Neuronal stem cell (in vitro differentiated cells): ENCODE data around the gene CASZ1. TPM values are rescaled to one million over a fixed set of nuclear protein-coding genes. Genes with fewer than 3 reads are reported as not detected.

ENCODE experiments used
- DNase-seq: peaks from one replicate; pipeline ENCODE4 v3.0.0-alpha.2; 2013; ENCODE audit warnings: low spot score
- H2AFZ ChIP-seq: one replicate; pipeline ENCODE4 v1.6.1; 2013; ENCODE audit warnings: mild to moderate bottlenecking, low read length, inconsistent platforms
- H2AK5ac ChIP-seq: 2 replicates; pipeline ENCODE4 v1.6.1; 2013; ENCODE audit warnings: low read depth, mild to moderate bottlenecking, inconsistent platforms, low read length, moderate library complexity, mixed read lengths
- H2BK120ac ChIP-seq: 2 replicates; pipeline ENCODE4 v1.6.1; 2013; ENCODE audit warnings: low read depth, mild to moderate bottlenecking, inconsistent platforms, low read length, moderate library complexity, mixed read lengths
- H2BK12ac ChIP-seq: one replicate; pipeline ENCODE4 v1.6.1; 2013; ENCODE audit warnings: low read length, inconsistent platforms
- H2BK15ac ChIP-seq: 2 replicates; pipeline ENCODE4 v1.6.1; 2013; ENCODE audit warnings: mild to moderate bottlenecking, low read length, inconsistent platforms, mixed read lengths
- H2BK5ac ChIP-seq: one replicate; pipeline ENCODE4 v1.6.1; 2013; ENCODE audit warnings: inconsistent platforms, mild to moderate bottlenecking, low read length, moderate library complexity
- H3K14ac ChIP-seq: one replicate; pipeline ENCODE4 v1.6.1; 2013; ENCODE audit warnings: low read length, inconsistent platforms
- H3K18ac ChIP-seq: 2 replicates; pipeline ENCODE4 v1.6.1; 2013; ENCODE audit warnings: low read length, inconsistent platforms
- H3K23ac ChIP-seq: 2 replicates; pipeline ENCODE4 v1.6.1; 2013; ENCODE audit warnings: low read depth, mild to moderate bottlenecking, mixed read lengths, low read length, inconsistent platforms; ENCODE audit not compliant: poor library complexity
- H3K27ac ChIP-seq: replicated peaks from 3 replicates; pipeline ENCODE4 v1.5.1; 2013; ENCODE audit warnings: low read length, inconsistent platforms
- H3K27me3 ChIP-seq, 3 experiments: 2 replicates each; pipeline ENCODE4 v1.6.1; 2013; ENCODE audit warnings: low read length in 3 of 3, mild to moderate bottlenecking in 2 of 3, inconsistent platforms in 1 of 3, low read depth in 1 of 3, mixed read lengths in 1 of 3, moderate library complexity in 1 of 3; ENCODE audit not compliant: control insufficient read depth in 3 of 3, insufficient read depth in 3 of 3
- H3K36me3 ChIP-seq, 2 donors: replicated peaks in 1 of 2; 2 replicates each; pipeline ENCODE4 v1.6.1; 2013; ENCODE audit warnings: low read length in 2 of 2; ENCODE audit not compliant: control insufficient read depth in 2 of 2, insufficient read depth in 2 of 2
- H3K4ac ChIP-seq: 2 replicates; pipeline ENCODE4 v1.6.1; 2013; ENCODE audit warnings: inconsistent platforms, mild to moderate bottlenecking, low read length, moderate library complexity
- H3K4me1 ChIP-seq, 2 donors: 1 replicate in 1 of 2; 2 replicates in 1 of 2; pipeline ENCODE4 v1.6.1; 2013; ENCODE audit warnings: low read length in 2 of 2, low read depth in 1 of 2; ENCODE audit not compliant: control insufficient read depth in 2 of 2, insufficient read depth in 1 of 2
- H3K4me2 ChIP-seq: one replicate; pipeline ENCODE4 v1.6.1; 2013; ENCODE audit warnings: mild to moderate bottlenecking, low read length, inconsistent platforms; ENCODE audit not compliant: insufficient read depth, poor library complexity, severe bottlenecking
- H3K4me3 ChIP-seq, 2 donors: 2 replicates each; pipeline ENCODE4 v1.5.1; 2013; ENCODE audit warnings: low read length in 2 of 2, mild to moderate bottlenecking in 2 of 2, inconsistent platforms in 1 of 2, moderate library complexity in 1 of 2
- H3K79me1 ChIP-seq: one replicate; pipeline ENCODE4 v1.6.1; 2013; ENCODE audit warnings: low read depth, mild to moderate bottlenecking, inconsistent platforms, low read length, moderate library complexity
- H3K9ac ChIP-seq: one replicate; pipeline ENCODE4 v1.6.1; 2013; ENCODE audit warnings: mild to moderate bottlenecking, low read depth, low read length, inconsistent platforms; ENCODE audit not compliant: poor library complexity
- H3K9me3 ChIP-seq, 2 donors: replicated peaks in 1 of 2; 2 replicates each; pipeline versions ENCODE3 to v1.6.1; 2013; ENCODE audit warnings: low read length in 2 of 2, mild to moderate bottlenecking in 2 of 2, inconsistent platforms in 1 of 2, low read depth in 1 of 2, mixed read lengths in 1 of 2, moderate library complexity in 1 of 2; ENCODE audit not compliant: control insufficient read depth in 2 of 2, insufficient read depth in 1 of 2
- H4K8ac ChIP-seq: one replicate; pipeline ENCODE4 v1.6.1; 2013; ENCODE audit warnings: low read depth, mild to moderate bottlenecking, inconsistent platforms, low read length, moderate library complexity
- H4K91ac ChIP-seq: one replicate; pipeline ENCODE4 v1.6.1; 2013; ENCODE audit warnings: low read length, low read depth, mild to moderate bottlenecking, inconsistent platforms; ENCODE audit not compliant: poor library complexity
- WGBS, 2 donors: extraction: QIAGEN DNeasy Blood & Tissue Kit; methylation state at CpG; one replicate each; pipeline ENCODE4 v1.1.7; 2013; ENCODE audit warnings: missing lambda C conversion rate in 2 of 2, mixed read lengths in 1 of 2; ENCODE audit not compliant: insufficient read length in 2 of 2, insufficient replicate concordance in 1 of 2; ENCODE audit errors: extremely low coverage in 2 of 2; 5-methylcytosine and 5-hydroxymethylcytosine counted together
- polyA plus RNA-seq, 2 experiments: library from polyadenylated mRNA; stranded (reverse); fragments of 200-250 nt; gene quantifications; one replicate each; pipeline ENCODE4 v1.2.3, GENCODE V29; 2013

CASZ1 gene, protein sequence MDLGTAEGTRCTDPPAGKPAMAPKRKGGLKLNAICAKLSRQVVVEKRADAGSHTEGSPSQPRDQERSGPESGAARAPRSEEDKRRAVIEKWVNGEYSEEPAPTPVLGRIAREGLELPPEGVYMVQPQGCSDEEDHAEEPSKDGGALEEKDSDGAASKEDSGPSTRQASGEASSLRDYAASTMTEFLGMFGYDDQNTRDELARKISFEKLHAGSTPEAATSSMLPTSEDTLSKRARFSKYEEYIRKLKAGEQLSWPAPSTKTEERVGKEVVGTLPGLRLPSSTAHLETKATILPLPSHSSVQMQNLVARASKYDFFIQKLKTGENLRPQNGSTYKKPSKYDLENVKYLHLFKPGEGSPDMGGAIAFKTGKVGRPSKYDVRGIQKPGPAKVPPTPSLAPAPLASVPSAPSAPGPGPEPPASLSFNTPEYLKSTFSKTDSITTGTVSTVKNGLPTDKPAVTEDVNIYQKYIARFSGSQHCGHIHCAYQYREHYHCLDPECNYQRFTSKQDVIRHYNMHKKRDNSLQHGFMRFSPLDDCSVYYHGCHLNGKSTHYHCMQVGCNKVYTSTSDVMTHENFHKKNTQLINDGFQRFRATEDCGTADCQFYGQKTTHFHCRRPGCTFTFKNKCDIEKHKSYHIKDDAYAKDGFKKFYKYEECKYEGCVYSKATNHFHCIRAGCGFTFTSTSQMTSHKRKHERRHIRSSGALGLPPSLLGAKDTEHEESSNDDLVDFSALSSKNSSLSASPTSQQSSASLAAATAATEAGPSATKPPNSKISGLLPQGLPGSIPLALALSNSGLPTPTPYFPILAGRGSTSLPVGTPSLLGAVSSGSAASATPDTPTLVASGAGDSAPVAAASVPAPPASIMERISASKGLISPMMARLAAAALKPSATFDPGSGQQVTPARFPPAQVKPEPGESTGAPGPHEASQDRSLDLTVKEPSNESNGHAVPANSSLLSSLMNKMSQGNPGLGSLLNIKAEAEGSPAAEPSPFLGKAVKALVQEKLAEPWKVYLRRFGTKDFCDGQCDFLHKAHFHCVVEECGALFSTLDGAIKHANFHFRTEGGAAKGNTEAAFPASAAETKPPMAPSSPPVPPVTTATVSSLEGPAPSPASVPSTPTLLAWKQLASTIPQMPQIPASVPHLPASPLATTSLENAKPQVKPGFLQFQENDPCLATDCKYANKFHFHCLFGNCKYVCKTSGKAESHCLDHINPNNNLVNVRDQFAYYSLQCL (N-terminal part only)
- 12.5 TPM for polyA plus RNA-seq (2013, experiment 1 of 2)
- polyA plus RNA-seq (2013, experiment 2 of 2) = 13.3 TPM

- no CpG with 5 or more reads among the region's 88 CpGs for WGBS, 2 donors
Measured at GRCh38 chr1:10796029-10796944, at the start of gene CASZ1. Gene CASZ1, minus strand, starts transcription at chr1:10796646. Its CDS starts 102,757 bp downstream, at chr1:10693889.

GRCh38 chr1:10843697-10844096 is 47.3 kb upstream of the CASZ1 start:
- H3K27ac ChIP-seq = no peak overlapping the region
- no CpG with 5 or more reads among the region's 2 CpGs for WGBS, 2 donors
- no peak overlapping the region for H3K4me3 ChIP-seq
- no peak overlapping the region for H2AK5ac ChIP-seq
- H3K18ac ChIP-seq = no peak overlapping the region
- H3K27me3 ChIP-seq = peaks cover 0 to 9% (median 0%) of the 10 kb centered on the region in 3 experiments
- H3K9me3 ChIP-seq = peaks cover 0 to 5% of the 10 kb centered on the region in 2 donors
- H3K14ac ChIP-seq = no peak overlapping the region
- no peak overlapping the region for H3K23ac ChIP-seq
- DNase-seq = no peak
- no peak overlapping the region for H3K4me2 ChIP-seq
- H3K4me1 ChIP-seq = peaks cover 2 to 8% of the 10 kb centered on the region in 2 donors
- no peak overlapping the region for H3K4ac ChIP-seq
- H2BK5ac ChIP-seq = no peak overlapping the region
- H4K91ac ChIP-seq = no peak overlapping the region
- no peak overlapping the region for H2BK12ac ChIP-seq
- H3K36me3 ChIP-seq = no peaks in the 10 kb centered on the region
- no peak overlapping the region for H4K8ac ChIP-seq
- H3K79me1 ChIP-seq = no peaks in the 10 kb centered on the region
- no peak overlapping the region for H2BK120ac ChIP-seq
- H3K9ac ChIP-seq = no peak overlapping the region
- no peak overlapping the region for H2BK15ac ChIP-seq
- H2AFZ ChIP-seq = no peak overlapping the region

More at GRCh38 chr1:10796029-10796944, at the start of gene CASZ1:
- peaks cover 9% of the 10 kb centered on the region for H3K79me1 ChIP-seq
- no peak within 1 kb of the TSS for H3K27ac ChIP-seq
- H3K23ac ChIP-seq = peak within 1 kb of the TSS; percentile 91
- no peak within 1 kb of the TSS for H3K4ac ChIP-seq
- peak within 1 kb of the TSS; percentile 2 for H2BK120ac ChIP-seq
- peak within 1 kb of the TSS; percentile 98 for H3K18ac ChIP-seq
- H3K9me3 ChIP-seq = no peaks in the 10 kb centered on the region
- no peak within 1 kb of the TSS for H4K8ac ChIP-seq
- peak within 1 kb of the TSS; percentile 99 for H2AFZ ChIP-seq
- H3K9ac ChIP-seq = peak within 1 kb of the TSS; percentile 86
- peak; percentile 93 for DNase-seq
- peaks cover 15 to 81% (median 25%) of the 10 kb centered on the region in 3 experiments for H3K27me3 ChIP-seq
- peak within 1 kb of the TSS; percentile 96 for H2BK15ac ChIP-seq
- peak within 1 kb of the TSS; percentile 77 for H2BK5ac ChIP-seq
- H3K14ac ChIP-seq = no peak within 1 kb of the TSS
- peak within 1 kb of the TSS; percentile 58 for H2BK12ac ChIP-seq
- no peaks in the 10 kb centered on the region for H3K36me3 ChIP-seq
- peaks cover 17 to 23% of the 10 kb centered on the region in 2 donors for H3K4me1 ChIP-seq
- peak within 1 kb of the TSS; percentile 99 for H3K4me2 ChIP-seq
- no peak within 1 kb of the TSS for H4K91ac ChIP-seq
- peak within 1 kb of the TSS; percentile 49 to 85 for H3K4me3 ChIP-seq
- H2AK5ac ChIP-seq = peak within 1 kb of the TSS; percentile 81

DNA sequence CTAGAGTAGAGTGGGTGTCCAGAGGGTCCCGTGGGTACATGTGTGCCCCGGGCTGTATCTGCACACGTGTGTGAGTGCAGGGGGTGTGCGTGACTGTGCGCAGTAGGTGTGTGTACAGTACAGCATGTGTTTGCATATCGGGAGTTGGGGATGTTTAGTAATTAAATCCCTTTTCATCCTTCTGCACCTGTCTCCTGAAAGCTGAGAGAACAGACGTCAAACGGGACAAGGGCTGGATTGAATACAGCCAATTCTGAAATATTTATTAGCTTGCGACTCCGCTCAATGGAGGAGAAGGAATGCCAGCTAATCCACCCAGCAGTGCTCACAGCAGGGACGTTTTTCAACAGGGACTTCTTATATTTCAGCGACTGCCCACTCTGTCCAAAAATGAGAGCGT is 44.7 kb upstream of the CASZ1 start:
- Histone ChIP-seq H3K9ac (no peak overlapping the region), H2BK12ac (no peak overlapping the region), H3K18ac (peak overlapping the region; percentile 38), H2BK120ac (no peak overlapping the region), H3K79me1 (no peaks in the 10 kb centered on the region), H3K4ac (no peak overlapping the region), H4K91ac (no peak overlapping the region), H4K8ac (no peak overlapping the region), H3K4me2 (no peak overlapping the region), H2BK5ac (no peak overlapping the region), H2AK5ac (peak overlapping the region; percentile 70), H2BK15ac (peak overlapping the region; percentile 3), H3K23ac (no peak overlapping the region), H2AFZ (no peak overlapping the region), H3K4me3 (no peak overlapping the region), H3K9me3 (peaks cover 0 to 5% of the 10 kb centered on the region in 2 donors), H3K27me3 (peaks cover 0 to 10% (median 0%) of the 10 kb centered on the region in 3 experiments), H3K14ac (no peak overlapping the region), H3K36me3 (no peaks in the 10 kb centered on the region), H3K27ac (no peak overlapping the region), H3K4me1 (peaks cover 5 to 16% of the 10 kb centered on the region in 2 donors)
- no peak for DNase-seq
- no CpG with 5 or more reads among the region's 13 CpGs for WGBS, 2 donors
